Measurements from ENCODE around the gene PDE4B.

PDE4B gene

DNA sequence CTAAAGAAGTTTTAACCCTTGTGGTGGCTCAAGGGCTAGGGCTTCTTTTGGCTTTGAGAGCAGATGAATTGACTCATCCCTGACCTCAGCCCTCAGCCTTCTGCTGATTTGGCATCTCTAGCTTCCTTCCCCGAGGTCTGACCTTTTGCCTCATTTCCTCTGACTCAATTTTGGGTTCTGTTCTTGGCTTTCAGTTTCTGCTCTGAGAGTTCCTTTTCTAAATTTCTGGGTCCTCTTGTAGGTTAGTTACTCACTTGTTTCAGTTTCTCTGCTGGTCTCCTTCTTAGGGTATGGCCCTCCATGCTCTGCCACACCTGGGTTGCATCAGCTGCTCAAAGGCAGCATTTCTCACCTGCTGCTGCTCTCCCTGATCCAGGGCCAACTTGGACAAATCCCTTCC lies 19.4 kb downstream of the PDE4B start:
- Histone ChIP-seq H3K36me3 (ENCODE audit: control insufficient read depth, insufficient read depth, low read length) (no peaks in the 10 kb centered on the region), H3K27me3 (ENCODE audit: control insufficient read depth, insufficient read depth, low read length) (no peaks in the 10 kb centered on the region), H3K27ac (ENCODE audit: low read length) (no peak overlapping the region), H3K4me1 (ENCODE audit: control insufficient read depth, insufficient read depth, low read length) (no peaks in the 10 kb centered on the region), H3K9me3 (ENCODE audit: control insufficient read depth, insufficient read depth, low read length) (no peaks in the 10 kb centered on the region), H3K4me3 (ENCODE audit: low read length) (no peak overlapping the region)
- no peak for DNase-seq (ENCODE audit: low read depth, low spot score)
- no CpG with 5 or more reads among the region's 1 CpG for WGBS (ENCODE audit: insufficient coverage, insufficient read length)

- H3K4me1 ChIP-seq (ENCODE audit: control insufficient read depth, insufficient read depth, low read length): no peaks in the 10 kb centered on the region
- DNase-seq (ENCODE audit: low read depth, low spot score): no peak
- no CpG with 5 or more reads among the region's 3 CpGs for WGBS (ENCODE audit: insufficient coverage, insufficient read length)
Observed at GRCh38 chr1:65813956-65814355, 21.3 kb downstream of the PDE4B start.

DNA sequence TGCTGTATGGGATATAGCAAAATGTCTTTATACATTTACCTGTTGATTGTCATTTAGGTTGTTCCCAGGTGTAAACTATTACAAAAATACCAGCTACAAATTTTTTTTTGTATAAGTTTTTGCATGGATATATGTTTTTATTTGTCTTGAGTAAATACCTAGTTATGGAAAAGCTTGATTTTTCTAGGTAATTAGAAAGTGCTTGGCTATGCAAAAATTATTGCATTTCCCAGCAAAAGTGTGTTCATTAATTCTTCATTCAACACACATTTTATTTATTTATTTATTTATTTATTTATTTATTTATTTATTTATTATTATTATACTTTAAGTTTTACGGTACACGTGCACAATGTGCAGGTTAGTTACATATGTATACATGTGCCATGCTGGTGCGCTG lies 22.1 kb downstream of the PDE4B start:
- no peaks in the 10 kb centered on the region for H3K4me1 ChIP-seq (ENCODE audit: control insufficient read depth, insufficient read depth, low read length)

More at GRCh38 chr1:65813956-65814355, 21.3 kb downstream of the PDE4B start:
- Histone ChIP-seq H3K36me3 (ENCODE audit: control insufficient read depth, insufficient read depth, low read length) (no peaks in the 10 kb centered on the region), H3K27ac (ENCODE audit: low read length) (no peak overlapping the region), H3K9me3 (ENCODE audit: control insufficient read depth, insufficient read depth, low read length) (no peaks in the 10 kb centered on the region), H3K27me3 (ENCODE audit: control insufficient read depth, insufficient read depth, low read length) (no peaks in the 10 kb centered on the region), H3K4me3 (ENCODE audit: low read length) (no peak overlapping the region)

DNA sequence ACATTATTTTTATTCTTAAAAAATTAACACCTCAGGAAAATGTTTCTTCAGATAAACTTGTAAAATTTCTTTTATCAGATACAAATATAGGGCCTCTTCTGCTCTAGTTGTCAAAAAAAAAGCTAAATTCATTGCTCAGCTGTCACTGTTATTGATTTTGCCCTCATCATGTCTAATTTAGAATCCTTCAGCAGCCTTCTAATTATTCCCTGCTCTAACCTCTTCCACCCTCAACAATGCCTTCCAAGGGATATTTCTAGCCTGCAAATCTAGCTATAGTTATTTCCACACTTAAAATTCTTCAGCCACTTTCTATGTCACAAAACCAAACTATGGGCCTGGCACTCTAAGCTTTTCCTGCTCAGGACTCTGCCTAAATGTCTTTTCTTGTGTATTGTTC lies 25.2 kb downstream of the PDE4B start:
- no peak for DNase-seq (ENCODE audit: low read depth, low spot score)
- no peaks in the 10 kb centered on the region for H3K27me3 ChIP-seq (ENCODE audit: control insufficient read depth, insufficient read depth, low read length)
- H3K4me1 ChIP-seq (ENCODE audit: control insufficient read depth, insufficient read depth, low read length): no peaks in the 10 kb centered on the region
- no peak overlapping the region for H3K4me3 ChIP-seq (ENCODE audit: low read length)
- no peak overlapping the region for H3K27ac ChIP-seq (ENCODE audit: low read length)
- no peaks in the 10 kb centered on the region for H3K9me3 ChIP-seq (ENCODE audit: control insufficient read depth, insufficient read depth, low read length)
- H3K36me3 ChIP-seq (ENCODE audit: control insufficient read depth, insufficient read depth, low read length): no peaks in the 10 kb centered on the region

More for the DNA sequence above, 22.1 kb downstream of the PDE4B start:
- no peaks in the 10 kb centered on the region for H3K27me3 ChIP-seq (ENCODE audit: control insufficient read depth, insufficient read depth, low read length)
- H3K36me3 ChIP-seq (ENCODE audit: control insufficient read depth, insufficient read depth, low read length): no peaks in the 10 kb centered on the region
- WGBS (ENCODE audit: insufficient coverage, insufficient read length): no CpG with 5 or more reads among the region's 3 CpGs
- DNase-seq (ENCODE audit: low read depth, low spot score): no peak
- H3K4me3 ChIP-seq (ENCODE audit: low read length): no peak overlapping the region
- H3K27ac ChIP-seq (ENCODE audit: low read length): no peak overlapping the region
- no peaks in the 10 kb centered on the region for H3K9me3 ChIP-seq (ENCODE audit: control insufficient read depth, insufficient read depth, low read length)

- no CpG with 5 or more reads among the region's 1 CpG for WGBS (ENCODE audit: insufficient coverage, insufficient read length)
- DNase-seq (ENCODE audit: low read depth, low spot score): no peak
Observed at GRCh38 chr1:65818966-65819365, 26.3 kb downstream of the PDE4B start.

DNA sequence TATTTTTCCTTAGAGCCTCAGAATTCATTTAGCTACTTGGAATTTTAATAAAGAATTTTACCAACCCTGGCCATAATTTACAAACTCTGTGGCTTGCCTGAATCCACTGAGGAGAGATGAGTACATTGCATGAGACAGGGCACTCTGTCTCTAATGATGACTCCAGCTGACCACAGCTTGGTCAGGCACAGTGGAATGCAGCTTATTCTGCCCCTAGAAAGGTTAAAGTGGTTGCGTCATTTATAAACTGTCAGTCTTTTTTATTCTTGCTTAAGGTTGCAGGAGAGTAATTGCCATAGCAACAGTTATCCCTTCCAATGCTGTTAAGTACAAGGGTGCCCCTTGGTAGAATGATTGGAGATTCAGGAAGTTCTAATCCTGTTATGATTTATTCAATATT lies 28.3 kb downstream of the PDE4B start:
- H3K36me3 ChIP-seq (ENCODE audit: control insufficient read depth, insufficient read depth, low read length): no peaks in the 10 kb centered on the region
- no peak for DNase-seq (ENCODE audit: low read depth, low spot score)
- no peaks in the 10 kb centered on the region for H3K9me3 ChIP-seq (ENCODE audit: control insufficient read depth, insufficient read depth, low read length)
- H3K4me1 ChIP-seq (ENCODE audit: control insufficient read depth, insufficient read depth, low read length): no peaks in the 10 kb centered on the region
- WGBS (ENCODE audit: insufficient coverage, insufficient read length): no CpG with 5 or more reads among the region's 1 CpG
- no peaks in the 10 kb centered on the region for H3K27me3 ChIP-seq (ENCODE audit: control insufficient read depth, insufficient read depth, low read length)
- no peak overlapping the region for H3K27ac ChIP-seq (ENCODE audit: low read length)
- H3K4me3 ChIP-seq (ENCODE audit: low read length): no peak overlapping the region

More at GRCh38 chr1:65818966-65819365, 26.3 kb downstream of the PDE4B start:
- H3K27me3 ChIP-seq (ENCODE audit: control insufficient read depth, insufficient read depth, low read length): no peaks in the 10 kb centered on the region
- no peak overlapping the region for H3K4me3 ChIP-seq (ENCODE audit: low read length)
- H3K27ac ChIP-seq (ENCODE audit: low read length): no peak overlapping the region
- no peaks in the 10 kb centered on the region for H3K9me3 ChIP-seq (ENCODE audit: control insufficient read depth, insufficient read depth, low read length)
- H3K36me3 ChIP-seq (ENCODE audit: control insufficient read depth, insufficient read depth, low read length): no peaks in the 10 kb centered on the region
- no peaks in the 10 kb centered on the region for H3K4me1 ChIP-seq (ENCODE audit: control insufficient read depth, insufficient read depth, low read length)

- Histone ChIP-seq H3K4me1 (ENCODE audit: control insufficient read depth, insufficient read depth, low read length) (no peaks in the 10 kb centered on the region), H3K36me3 (ENCODE audit: control insufficient read depth, insufficient read depth, low read length) (no peaks in the 10 kb centered on the region), H3K27me3 (ENCODE audit: control insufficient read depth, insufficient read depth, low read length) (no peaks in the 10 kb centered on the region), H3K9me3 (ENCODE audit: control insufficient read depth, insufficient read depth, low read length) (no peaks in the 10 kb centered on the region), H3K27ac (ENCODE audit: low read length) (no peak overlapping the region), H3K4me3 (ENCODE audit: low read length) (no peak overlapping the region)
- DNase-seq (ENCODE audit: low read depth, low spot score): no peak
Observed at GRCh38 chr1:65821386-65821785, 28.7 kb downstream of the PDE4B start.

DNA sequence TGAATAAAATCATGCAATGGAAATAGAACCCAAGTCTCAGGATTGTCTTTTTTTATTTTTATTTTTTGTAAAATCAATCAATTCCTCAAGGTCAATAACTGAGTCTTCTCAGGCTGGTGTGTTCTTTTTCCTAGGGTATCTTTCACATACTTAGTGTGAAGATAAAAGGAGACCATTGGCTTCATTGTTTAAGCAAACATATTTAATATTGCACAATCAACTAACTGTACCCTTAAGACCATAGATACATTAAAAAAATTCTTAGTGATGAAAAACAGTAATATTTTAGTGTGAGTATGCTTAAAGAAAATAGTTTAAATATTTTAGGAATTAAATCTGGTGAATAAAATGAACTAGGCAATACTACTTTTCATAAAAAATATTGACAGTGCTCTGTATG lies 31.4 kb downstream of the PDE4B start:
- H3K4me3 ChIP-seq (ENCODE audit: low read length): no peak overlapping the region
- H3K27me3 ChIP-seq (ENCODE audit: control insufficient read depth, insufficient read depth, low read length): no peaks in the 10 kb centered on the region
- no peak overlapping the region for H3K27ac ChIP-seq (ENCODE audit: low read length)
- no peaks in the 10 kb centered on the region for H3K9me3 ChIP-seq (ENCODE audit: control insufficient read depth, insufficient read depth, low read length)
- DNase-seq (ENCODE audit: low read depth, low spot score): no peak
- no peaks in the 10 kb centered on the region for H3K4me1 ChIP-seq (ENCODE audit: control insufficient read depth, insufficient read depth, low read length)
- no peaks in the 10 kb centered on the region for H3K36me3 ChIP-seq (ENCODE audit: control insufficient read depth, insufficient read depth, low read length)

DNA sequence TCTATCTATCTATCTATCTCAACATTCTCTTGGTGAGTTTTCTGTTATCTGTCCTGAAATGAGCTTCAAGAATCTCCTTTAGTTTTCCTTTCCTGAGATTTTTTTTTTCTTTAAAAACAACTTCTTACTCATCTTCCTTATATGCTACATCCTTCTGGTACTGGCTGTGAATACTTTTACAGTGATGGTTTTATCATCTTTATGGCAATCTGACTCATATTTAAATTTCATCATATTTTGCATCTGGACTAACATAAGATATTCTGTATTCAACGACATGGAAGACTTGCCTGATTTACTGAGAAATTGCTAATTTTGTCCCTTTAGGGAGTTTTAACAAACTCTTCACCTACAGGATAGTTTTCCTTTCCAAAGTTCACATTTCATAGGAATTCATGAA lies 33.0 kb downstream of the PDE4B start:
- H3K4me1 ChIP-seq (ENCODE audit: control insufficient read depth, insufficient read depth, low read length): no peaks in the 10 kb centered on the region
- no peak for DNase-seq (ENCODE audit: low read depth, low spot score)
- no CpG with 5 or more reads among the region's 1 CpG for WGBS (ENCODE audit: insufficient coverage, insufficient read length)

GRCh38 chr1:65826782-65827181 lies 34.1 kb downstream of the PDE4B start:
- no peak overlapping the region for H3K27ac ChIP-seq (ENCODE audit: low read length)
- DNase-seq (ENCODE audit: low read depth, low spot score): no peak
- H3K4me3 ChIP-seq (ENCODE audit: low read length): no peak overlapping the region
- H3K27me3 ChIP-seq (ENCODE audit: control insufficient read depth, insufficient read depth, low read length): no peaks in the 10 kb centered on the region
- no peaks in the 10 kb centered on the region for H3K4me1 ChIP-seq (ENCODE audit: control insufficient read depth, insufficient read depth, low read length)
- no CpG with 5 or more reads among the region's 3 CpGs for WGBS (ENCODE audit: insufficient coverage, insufficient read length)
- no peaks in the 10 kb centered on the region for H3K9me3 ChIP-seq (ENCODE audit: control insufficient read depth, insufficient read depth, low read length)
- no peaks in the 10 kb centered on the region for H3K36me3 ChIP-seq (ENCODE audit: control insufficient read depth, insufficient read depth, low read length)

More for the DNA sequence above, 33.0 kb downstream of the PDE4B start:
- Histone ChIP-seq H3K9me3 (ENCODE audit: control insufficient read depth, insufficient read depth, low read length) (no peaks in the 10 kb centered on the region), H3K36me3 (ENCODE audit: control insufficient read depth, insufficient read depth, low read length) (no peaks in the 10 kb centered on the region), H3K27me3 (ENCODE audit: control insufficient read depth, insufficient read depth, low read length) (no peaks in the 10 kb centered on the region), H3K27ac (ENCODE audit: low read length) (no peak overlapping the region), H3K4me3 (ENCODE audit: low read length) (no peak overlapping the region)

DNA sequence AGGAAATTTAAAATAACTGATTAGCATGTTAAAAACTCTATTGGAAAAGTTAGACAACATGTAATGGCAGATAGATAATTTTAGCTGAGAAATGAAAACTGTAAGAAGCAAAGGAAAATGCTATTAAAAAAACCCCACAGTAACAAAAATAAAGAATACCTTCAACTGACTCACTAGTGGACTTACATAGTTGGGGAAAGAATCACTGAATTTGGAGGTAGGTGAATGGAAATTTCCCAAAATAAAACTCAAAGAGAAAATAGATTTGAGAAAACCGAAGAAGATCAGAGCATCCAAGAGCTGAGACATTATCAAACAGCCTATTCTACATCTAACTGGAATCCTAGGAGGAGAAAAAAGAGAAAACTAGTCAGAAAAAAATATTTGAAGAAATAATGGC lies 34.7 kb downstream of the PDE4B start:
- Histone ChIP-seq H3K36me3 (ENCODE audit: control insufficient read depth, insufficient read depth, low read length) (no peaks in the 10 kb centered on the region), H3K27me3 (ENCODE audit: control insufficient read depth, insufficient read depth, low read length) (no peaks in the 10 kb centered on the region), H3K4me3 (ENCODE audit: low read length) (no peak overlapping the region), H3K9me3 (ENCODE audit: control insufficient read depth, insufficient read depth, low read length) (no peaks in the 10 kb centered on the region), H3K27ac (ENCODE audit: low read length) (no peak overlapping the region), H3K4me1 (ENCODE audit: control insufficient read depth, insufficient read depth, low read length) (no peaks in the 10 kb centered on the region)
- no peak for DNase-seq (ENCODE audit: low read depth, low spot score)
- WGBS (ENCODE audit: insufficient coverage, insufficient read length): no CpG with 5 or more reads among the region's 1 CpG
